Stimulated activated CD4-positive, alpha-beta T cell treated with anti-CD3 and anti-CD28 coated beads, TNF-alpha, amount 100 ng/mL, for 4 hours (primary cell): ENCODE results near the gene OTUD6A.
"Not testable (repeated sequence)": the region's sequence is repeated elsewhere in the genome, so short reads cannot be mapped to it uniquely, and the experiment has no call there.

Source experiments
- DNase-seq, 3 experiments: peaks; one replicate each; pipeline ENCODE4 v3.0.0-alpha.2; 2020; ENCODE audit warnings: low read depth in 3 of 3

The OTUD6A gene

DNA sequence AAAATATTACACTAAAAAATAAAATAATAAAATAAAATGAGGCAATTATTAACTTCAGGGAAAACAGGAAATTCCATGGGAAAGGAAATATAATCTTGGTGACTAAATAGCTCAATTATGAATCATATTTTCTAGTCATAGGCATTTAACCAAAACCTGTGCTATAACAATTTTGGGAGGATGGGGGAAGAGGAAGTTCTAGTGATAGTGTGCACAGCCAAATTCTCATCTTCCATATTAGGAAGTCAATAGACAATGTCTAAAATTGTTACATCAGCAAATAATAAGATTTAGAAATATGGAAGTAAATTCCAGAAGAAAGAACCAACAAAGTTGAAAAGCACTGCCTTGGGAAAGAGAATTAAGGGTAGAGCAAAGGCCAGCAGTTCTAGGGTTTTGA is 15.3 kb upstream of the OTUD6A start:
- no peak for DNase-seq

DNA sequence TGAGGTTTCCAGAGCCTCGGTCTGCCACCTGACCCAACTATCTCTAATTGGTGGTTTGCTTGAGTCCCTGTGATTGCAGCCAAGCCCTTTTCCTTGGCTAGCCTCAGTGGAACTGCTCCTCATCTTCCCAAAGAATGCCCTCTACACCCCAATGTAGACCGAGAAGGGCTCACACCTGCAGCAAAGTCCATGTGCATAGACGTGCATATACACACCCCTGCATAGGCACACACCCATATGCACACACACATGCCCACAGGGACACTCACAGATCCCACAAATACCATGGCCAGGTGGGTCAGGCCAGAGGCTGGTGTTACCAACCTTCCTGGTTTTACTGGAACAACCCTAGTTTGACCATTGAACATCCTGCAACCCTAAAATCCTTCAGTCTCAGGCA is 12.9 kb upstream of the OTUD6A start:
- no peak for DNase-seq

DNA sequence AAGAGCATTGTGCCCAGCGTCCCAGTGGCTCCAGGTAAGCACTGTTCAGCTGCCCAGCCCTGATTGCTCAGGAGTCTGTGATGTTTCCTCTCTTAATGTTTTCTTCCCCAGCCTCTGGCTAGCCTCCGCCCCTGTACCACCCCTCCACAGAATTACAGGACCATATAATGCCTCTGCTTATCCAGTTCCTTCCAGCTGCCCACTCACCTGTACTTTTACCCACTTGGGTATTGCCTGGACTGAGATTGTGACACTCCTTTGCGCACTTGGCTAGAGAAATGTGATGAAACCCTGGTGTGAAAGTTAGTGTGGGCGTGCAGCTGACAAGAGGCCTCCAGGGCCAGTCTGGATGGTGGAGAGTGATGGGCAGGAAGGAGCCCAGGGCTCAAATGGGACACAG is 12.3 kb upstream of the OTUD6A start, which contains the start of gene AWAT2:
Gene AWAT2, minus strand, starts transcription at position 14 of the 400 bp plus-strand sequence. Its CDS starts 6 bp downstream, at position 8.
- no peak for DNase-seq

DNA sequence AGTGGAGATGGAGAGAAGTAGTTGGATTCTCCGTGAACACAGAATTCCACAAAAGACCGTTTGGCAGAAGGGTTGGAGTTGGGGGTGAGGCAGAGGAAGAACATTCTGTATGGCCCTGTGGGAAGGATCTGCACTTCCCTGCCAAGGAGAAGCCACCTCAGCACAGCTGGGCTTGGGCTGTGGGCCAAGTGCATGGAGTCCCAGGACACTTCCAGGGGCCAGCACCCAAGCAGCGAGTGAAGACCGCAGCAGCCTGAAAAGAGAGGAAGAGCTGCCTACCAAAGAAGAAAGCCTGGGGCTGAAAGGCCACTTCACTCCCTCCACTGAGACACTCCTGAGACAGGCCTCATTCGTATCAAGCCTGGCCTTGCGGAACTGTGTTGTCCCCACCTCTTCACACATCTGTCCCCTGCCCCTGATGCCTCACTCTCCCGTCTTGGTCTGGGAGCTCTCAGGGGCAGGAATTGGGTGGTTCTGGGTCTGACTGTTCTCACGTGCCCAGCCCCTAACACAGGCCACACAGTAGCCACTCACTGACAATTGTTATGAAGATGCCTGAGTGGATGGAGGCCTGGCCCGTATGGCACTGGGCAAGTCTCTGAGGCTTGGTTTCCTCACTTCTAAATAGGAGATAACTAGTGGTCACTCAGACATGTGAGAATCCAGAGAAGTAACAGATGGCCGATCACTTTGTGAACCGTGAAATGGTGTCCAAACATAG is 9.2 kb upstream of the OTUD6A start:
- DNase-seq: no peak

DNA sequence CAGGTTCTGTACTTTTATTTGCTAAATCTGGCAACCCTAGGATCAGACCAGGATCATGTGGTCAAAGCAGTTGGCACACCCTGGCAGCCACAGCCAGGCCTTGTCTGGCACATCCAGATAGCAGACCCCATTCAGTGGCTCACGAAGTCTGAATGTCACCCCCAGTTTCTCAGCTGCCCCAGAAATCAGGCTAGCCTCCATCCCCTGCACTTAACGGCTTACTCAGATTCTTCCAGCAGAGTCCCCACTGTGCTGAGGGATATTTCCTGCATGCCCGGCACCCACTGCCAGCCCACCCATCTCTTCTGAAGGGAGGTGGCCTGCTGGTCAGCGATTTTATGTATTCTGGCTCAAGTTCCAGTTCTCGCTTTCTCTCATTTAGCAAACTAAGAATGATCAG is 7.9 kb upstream of the OTUD6A start:
- DNase-seq: no peak

DNA sequence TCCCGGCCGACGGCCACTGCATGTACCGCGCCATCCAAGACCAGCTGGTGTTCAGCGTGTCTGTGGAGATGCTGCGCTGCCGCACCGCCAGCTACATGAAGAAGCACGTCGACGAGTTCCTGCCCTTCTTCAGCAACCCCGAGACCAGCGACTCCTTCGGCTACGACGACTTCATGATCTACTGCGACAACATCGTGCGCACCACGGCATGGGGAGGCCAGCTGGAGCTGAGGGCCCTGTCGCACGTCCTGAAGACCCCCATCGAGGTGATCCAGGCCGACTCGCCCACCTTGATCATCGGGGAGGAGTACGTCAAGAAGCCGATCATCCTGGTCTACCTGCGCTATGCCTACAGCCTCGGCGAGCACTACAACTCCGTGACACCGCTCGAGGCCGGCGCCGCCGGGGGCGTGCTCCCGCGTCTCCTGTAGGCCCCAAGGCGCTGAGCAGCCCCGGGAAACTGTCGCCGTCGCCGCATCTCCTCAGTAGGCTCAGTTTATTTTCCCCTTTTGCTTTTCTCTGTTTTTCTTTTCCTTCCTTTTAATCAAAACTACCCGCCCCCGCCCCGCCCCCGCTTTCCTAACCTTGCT is 799 bp downstream of the OTUD6A start:
- DNase-seq: no peak

DNA sequence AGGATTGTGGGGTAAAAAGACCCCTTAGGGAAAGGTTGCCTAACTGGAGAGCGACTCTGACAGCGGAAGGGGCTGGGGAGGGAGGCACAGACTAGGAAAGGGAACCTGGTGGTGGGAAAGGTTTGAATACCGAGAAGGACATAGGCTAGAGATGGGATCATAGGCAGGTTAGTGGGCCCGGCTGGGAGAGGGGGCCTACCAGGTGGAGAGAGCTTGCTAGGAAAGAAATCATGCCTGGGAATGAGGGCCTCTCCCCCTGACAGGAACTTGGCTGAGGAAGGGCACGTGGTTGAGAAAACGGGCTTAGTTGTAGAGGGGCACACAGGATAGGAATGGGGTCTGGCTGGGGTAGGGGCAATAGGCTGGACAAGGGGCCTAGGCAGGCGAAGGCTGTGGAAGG is 4.4 kb downstream of the OTUD6A start:
- DNase-seq: no peak

DNA sequence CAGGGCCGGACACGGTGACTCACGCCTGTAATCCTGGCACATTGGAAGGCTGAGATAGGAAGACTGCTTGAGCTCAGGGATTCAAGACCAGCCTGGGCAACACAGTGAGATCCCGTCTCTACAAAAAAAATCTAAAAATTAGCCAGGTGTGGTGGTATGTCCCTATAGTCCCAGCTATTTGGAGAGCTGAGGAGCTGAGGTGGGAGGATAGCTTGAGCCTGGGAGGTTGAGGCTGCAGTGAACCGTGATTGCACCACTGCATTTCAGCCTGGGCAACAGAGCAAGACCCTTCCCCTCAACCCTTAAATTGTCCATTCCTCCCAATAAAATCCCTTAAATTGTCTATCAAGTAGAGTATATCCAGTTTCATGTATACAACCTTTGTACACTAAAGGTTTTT is 17.0 kb downstream of the OTUD6A start:
- DNase-seq: no peak

DNA sequence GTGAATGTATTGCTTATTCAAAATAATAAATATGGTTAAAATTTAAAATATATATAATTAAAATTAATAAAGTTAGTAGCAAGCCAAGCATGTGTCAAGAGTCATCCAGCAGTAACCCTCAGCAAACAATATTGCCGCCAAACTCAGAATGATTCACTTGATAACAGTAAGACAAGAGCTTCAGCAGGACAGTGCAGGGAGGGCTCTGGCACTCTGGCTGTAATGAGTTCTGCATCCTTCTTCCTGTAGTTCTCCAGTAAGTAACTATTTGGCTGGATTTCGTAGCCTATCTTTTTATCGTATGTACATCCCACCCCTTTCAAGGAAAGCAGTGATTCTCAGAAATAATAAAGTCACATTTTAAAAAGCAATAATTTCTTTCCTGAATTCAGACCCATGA is 17.6 kb downstream of the OTUD6A start:
- no peak for DNase-seq

DNA sequence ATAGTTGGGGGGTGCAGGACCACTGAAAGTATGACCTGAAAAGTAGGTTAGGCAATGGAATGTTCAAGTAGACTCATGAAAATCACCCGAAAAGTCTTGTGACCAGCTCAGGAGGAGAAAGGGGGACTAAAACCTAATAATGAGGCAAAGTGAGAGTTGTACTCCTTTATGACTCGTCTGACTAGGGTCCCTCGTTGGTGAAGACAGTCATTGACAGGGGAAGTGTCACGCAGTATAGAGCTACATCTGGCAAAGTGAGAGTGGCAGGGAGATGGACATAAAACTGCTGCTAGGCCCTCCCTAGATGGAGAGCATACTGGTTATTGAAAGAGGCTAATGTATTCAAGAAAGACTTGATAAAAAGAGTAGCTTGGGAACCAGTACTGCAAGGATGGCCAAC is 20.5 kb downstream of the OTUD6A start:
- DNase-seq: no peak

DNA sequence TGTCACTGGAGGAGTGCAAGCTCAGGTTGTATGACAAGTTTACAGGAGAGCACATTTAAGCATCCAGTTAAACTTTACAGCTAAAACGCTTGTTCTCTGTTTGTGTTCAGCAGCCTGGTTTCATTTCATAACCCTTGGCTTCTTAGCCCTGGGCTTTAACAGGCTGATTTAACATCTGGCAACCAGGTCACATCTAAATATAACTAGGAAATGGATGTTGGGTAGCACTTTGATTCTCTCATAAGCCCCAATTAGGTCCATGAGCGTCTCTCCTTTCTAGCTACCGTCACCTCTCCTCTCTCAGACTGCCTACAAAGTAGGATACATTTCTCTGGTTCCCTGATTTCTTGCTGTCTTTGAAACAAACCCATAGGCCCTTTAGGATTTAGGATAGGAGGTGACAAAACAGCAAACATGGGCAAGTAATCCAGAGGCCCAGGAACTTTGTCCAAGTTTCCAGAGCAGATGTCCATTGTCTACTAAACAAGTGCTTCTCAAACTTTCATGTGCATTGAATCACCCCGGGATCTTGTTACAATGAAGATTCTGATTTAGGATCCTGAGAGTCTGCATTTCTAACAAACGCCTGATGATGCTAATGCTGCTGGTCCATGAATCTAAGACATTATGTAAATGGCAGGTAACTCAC is 22.5 kb downstream of the OTUD6A start:
- DNase-seq: no peak

DNA sequence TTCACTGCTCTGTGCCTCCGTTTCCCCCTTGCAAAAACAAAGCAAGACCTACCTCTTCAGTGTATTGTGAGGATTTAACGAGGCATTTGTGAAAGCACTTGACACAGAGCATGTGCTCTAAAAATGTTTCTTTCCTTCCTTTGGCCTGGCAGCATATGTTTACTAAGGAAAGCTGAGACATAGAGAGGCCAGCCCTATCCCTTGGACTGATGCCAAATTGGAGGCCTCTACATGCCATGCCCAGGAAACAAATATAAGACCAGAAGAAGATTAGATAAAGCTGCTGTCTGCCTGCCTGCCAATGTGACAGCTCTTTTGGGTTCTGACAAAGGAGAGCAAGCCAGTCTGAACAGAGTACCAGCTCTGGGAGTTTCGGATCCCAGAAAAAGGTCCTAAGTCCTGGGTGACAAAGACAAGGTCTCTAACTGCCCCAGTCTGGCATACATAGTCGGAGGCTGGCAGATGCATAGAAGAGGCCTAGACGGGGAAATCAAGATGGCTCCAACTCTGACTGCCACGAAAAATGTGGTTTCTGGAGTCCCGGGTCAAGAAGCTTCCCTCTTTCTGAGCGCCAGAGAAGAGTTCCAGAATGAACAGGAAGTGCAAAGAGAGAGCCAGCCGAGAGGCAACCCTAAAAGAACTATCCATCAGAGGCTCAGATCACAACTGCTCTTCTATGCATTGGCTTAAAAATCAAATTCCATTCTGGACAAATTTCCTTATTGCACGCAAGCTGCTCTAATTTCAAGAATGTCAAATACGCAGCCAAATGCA is 25.8 kb downstream of the OTUD6A start:
- DNase-seq: no peak

DNA sequence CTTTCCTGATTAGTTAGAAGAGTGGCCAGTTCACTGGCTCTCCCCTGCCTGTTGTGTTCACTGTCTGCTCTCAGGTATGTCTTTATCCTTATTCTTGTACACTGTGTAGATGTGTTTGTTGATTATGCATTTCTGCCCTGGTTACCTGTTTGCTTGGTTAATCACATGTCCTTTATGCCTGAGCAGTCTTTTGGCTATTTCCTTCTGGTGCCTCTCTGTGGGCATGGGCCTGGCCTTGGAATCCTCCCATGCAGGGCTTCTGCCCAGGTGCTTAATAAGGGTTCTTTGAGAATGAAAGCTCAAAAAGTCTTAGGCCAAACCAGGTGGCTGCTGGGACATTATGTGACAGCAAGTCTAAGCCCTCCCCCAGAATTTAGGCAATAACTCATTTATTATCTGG is 26.5 kb downstream of the OTUD6A start:
- no peak for DNase-seq

DNA sequence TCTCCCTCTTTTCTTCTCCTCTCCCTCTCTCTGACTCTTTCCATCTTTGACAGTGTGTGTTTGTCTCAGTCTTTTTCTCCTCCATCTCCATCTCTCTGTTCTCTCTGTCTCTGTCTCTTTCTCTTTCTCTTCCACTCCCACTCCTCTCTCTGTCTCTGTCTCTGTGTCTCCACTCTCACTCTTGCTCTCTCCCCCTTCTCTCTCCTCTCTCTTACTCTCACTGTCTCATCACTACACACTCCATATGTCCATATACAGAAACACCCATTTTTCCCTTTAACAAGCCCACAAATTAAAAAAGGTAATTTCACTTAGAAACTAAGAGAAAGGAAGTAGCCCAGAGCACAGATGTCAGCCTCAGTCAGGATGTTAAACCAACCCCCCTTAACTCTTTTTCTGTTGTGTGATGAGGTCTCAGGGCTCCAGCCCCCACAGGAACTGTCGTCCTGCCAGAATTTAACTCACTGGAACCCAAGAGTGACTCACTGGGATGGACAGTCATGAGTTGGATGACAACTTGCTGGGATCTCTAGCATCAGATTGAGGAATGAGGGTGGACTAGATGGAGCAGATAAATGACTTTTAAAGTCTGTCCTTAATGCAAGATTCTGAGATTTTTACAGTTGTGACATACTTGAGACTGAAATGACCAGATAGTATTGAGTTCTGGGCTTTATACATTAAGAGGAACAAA is 27.5 kb downstream of the OTUD6A start:
- no peak for DNase-seq

DNA sequence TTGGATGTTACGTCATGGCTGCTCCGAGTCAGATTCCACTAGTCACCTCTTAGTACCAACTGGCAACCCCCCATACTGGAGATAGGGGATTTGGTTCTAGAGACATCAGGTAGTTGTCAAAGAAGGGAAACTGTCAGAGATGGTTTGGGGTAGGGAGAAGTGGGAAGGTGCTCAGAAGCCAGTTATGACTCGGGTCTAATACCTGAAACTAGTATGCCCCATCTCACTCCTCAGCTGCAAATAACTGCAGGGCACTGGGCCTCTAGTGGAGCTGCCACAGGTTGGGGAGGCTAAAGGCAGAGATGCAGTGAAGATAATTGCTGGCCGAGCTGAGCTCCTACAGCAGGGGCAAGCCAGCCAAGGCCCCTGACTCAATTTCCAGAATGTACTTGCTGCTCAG is 30.0 kb downstream of the OTUD6A start:
- no peak for DNase-seq

DNA sequence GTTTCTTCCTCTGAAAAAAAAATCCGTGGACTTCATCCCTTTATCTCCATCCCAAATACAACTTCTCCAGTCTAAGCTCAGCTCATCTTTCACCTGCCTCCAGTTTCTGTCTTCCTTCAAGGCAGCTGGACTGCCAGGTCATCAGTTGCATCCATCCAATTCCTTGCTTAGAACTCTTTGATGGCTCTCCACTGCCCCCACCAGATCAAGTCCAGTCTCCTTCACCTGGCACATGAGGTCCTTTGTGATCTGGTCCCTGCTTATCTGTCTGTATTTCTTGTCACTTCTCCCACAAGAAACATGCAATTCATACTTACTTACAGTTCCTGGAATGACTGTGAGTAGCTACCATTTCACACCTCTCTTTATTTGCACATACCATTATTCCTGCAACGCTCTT is 33.8 kb downstream of the OTUD6A start:
- no peak for DNase-seq

DNA sequence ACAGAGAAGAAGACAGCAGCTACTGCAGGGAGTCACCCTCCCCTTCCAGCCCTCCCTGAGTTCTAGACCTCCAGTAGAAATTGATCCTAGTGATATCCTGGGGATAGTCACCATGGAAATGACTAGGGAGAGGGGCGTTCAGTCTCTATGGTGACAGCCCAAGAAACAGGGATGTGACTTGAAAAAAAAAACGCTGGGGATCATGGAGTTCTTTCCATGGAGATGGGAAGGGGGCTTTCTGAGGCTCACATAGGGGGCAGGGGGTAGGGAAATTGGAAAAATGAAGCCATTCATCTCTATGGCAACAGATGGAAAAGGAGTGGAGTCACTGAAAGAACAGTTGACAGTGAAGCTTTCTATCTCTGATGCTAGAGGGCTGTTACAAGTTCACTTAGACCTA is 43.0 kb downstream of the OTUD6A start:
- DNase-seq: no peak

DNA sequence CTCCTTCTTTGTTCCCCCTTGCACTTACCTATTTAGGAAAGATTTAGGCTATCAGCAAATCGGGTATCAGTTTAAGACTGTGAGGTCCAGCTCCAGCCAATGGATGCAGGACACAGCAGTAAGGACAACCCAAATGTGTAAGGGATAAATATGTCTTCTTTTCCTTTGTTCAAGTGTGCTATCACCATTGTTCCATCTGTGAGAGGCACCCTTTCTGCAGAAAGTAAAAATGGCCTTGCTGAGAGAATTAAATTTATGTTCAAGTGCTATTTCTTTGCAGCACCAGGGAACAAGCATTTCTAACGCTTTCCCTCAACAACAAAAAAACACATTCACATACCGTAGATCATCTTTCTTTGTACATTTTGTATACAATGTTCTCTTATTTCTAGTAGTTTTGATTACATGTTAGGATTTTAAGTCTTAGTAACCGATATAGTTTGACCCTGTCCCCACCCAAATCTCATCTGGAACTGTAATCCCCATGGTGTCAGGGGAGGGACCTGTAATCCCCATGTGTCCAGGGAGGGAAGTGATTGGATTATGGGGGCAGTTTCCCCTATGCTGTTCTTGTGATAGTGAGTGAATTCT is 49.3 kb downstream of the OTUD6A start:
- not testable (repeated sequence) for DNase-seq
